Left cardiac atrium (tissue), 4 donors: ENCODE data around the gene SLC2A1. TPM values are rescaled to one million over a fixed set of nuclear protein-coding genes. Genes with fewer than 3 reads are reported as not detected.
A peak's percentile ranks its signal among the peaks of the same experiment; 100 is the strongest.

ENCODE experiments used
- ATAC-seq, 2 donors: fragments of 200-7000 bp; cut with Tn5 transposase; one replicate each; pipeline ENCODE4 v1.9.1; 2020; ENCODE audit warnings: mild to moderate bottlenecking in 2 of 2, moderate library complexity in 2 of 2
- DNase-seq: peaks from one replicate; pipeline ENCODE4 v3.0.0-alpha.2; 2020
- intact Hi-C, 2 donors: fragments of 100-400 bp; cut with DNase I; formaldehyde crosslinking; loops; one replicate each; pipeline versions ENCODE4 v1.14.1 to v1.15.1; 2022 to 2023
- total RNA-seq, 2 donors: library from RNA; stranded (reverse); fragmentation: NEBNext Ultra II Directional; extraction: Animal tissue kit (Norgen Biotek cat#: 25700); gene quantifications; one replicate each; pipeline ENCODE4 v1.2.1, GENCODE V29; 2021
- donor health status: DM: no; HTN: yes; CAD: no.
- donor health status: DM: no; HTN: yes; CAD: no; lungs with severe emphysema.
- donor health status: DM: yes; HTN: yes; CAD: no.
- donor health status: Dilated cardiomyopathy.

SLC2A1 gene
- total RNA-seq, 2 donors from 2014 or later = 10.9 to 12.9 TPM

DNA sequence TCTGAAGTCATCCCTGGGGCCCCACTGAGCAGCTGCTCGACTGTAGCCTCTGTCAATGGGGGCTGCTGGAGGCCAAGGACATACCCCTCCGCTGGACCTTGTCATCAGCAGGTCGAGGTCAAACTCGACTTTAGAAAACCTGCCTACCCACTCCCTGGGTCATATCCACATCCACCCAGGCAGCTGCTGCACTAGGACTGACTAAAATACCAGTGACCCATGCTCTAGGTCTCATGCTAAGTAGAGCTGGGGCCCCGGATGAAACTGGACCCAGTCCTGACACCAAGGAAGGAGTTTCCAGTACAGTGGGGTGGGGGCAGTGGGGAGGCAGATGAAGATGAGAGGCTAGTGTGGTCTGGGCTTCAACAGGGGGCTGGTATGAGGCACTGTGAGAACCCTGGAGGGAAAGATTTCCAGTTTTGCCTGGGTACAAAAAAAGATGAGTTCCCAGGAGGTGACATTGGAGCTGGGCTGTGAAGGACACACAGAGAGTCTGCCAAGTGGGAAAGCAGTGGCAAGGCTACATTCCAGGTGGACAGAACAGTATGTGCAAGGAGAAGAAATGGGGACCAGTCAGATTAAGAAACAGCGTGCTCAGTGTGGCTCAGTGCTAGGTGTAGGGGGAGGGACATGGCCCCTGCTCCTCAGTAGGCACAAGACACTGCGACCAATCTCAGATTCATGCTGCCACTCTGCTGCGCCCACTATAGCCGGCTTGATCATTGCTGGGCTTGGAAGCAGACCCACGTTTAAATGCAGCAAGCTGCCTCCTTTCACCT, 12.4 kb downstream of the SLC2A1 start:
- ATAC-seq (peak in 1 of 2 donors; percentile 17), DNase-seq (no peak)
- intact Hi-C loops = no loop called here

GRCh38 chr1:42945164-42945563, 13.5 kb downstream of the SLC2A1 start:
- intact Hi-C loops = no loop called here
- ATAC-seq (no peak), DNase-seq (no peak)

DNA sequence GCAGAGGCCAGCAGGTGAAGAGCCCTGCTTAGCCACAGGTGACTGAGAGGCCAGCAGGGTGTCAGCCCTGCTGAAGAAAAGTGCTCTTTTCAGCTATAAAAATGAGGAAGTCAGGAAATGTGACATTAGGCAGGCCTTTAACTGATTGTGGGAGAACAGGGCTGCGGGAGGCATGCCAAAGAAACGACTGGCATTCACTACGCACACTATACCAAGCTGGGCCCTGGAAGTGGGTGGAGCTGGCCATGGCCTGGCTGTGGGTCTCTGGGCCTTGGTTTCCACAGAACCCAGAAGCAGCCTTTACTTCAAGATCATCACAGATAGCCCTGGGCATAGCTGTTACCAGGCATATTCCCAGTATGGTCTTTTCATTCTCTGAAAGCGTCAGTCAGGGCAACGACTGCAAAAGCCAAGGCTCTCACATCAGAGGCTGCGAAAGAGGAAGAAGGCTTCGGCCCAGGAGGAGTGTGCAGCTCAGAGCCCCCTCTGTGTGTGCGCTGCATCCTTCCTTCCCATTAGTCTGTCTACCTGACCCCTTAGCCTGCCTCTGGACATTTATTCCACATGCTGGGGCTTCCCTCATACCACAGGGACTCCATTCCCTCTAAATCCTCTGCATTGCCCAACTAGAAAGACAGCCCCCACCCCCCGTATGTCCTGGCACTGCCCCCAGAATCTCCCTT, 14.3 kb downstream of the SLC2A1 start:
- intact Hi-C loops = no loop called here
- DNase-seq (peak; percentile 49), ATAC-seq (peak; percentile 20 to 41)

DNA sequence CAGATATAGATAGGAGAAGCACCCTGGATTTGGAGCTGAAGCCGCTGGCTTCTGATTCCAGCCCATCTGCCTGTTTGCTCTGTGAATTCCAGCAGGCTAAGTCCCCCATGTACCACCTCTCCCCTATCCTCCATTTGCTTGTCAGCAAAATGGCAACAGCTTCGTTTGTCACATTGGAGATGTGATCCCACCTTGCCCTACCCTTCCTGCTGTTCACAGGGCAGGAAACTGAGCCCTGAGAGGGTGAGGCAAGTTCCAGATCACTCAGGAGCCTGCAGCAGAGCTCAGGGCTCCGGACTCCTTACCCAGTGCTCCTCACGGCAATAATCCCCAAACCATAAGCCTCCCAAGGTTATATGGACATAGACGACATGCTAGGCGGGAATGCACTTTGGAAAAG, 14.9 kb downstream of the SLC2A1 start:
- ATAC-seq = no peak
- intact Hi-C loops = no loop called here

GRCh38 chr1:42943166-42943565, 15.5 kb downstream of the SLC2A1 start:
- intact Hi-C loops = no loop called here
- DNase-seq (peak; percentile 39), ATAC-seq (peak; percentile 79 to 80)

More for the DNA sequence above, 14.9 kb downstream of the SLC2A1 start:
- DNase-seq = no peak

GRCh38 chr1:42942444-42942843, 16.2 kb downstream of the SLC2A1 start:
- intact Hi-C loops = no loop called here
- DNase-seq = no peak
- ATAC-seq = no peak

- ATAC-seq = peak; percentile 74 to 77
- intact Hi-C loops = no loop called here
- peak; percentile 81 for DNase-seq
These were observed 16.9 kb downstream of the SLC2A1 start for GRCh38 chr1:42941640-42942330.

DNA sequence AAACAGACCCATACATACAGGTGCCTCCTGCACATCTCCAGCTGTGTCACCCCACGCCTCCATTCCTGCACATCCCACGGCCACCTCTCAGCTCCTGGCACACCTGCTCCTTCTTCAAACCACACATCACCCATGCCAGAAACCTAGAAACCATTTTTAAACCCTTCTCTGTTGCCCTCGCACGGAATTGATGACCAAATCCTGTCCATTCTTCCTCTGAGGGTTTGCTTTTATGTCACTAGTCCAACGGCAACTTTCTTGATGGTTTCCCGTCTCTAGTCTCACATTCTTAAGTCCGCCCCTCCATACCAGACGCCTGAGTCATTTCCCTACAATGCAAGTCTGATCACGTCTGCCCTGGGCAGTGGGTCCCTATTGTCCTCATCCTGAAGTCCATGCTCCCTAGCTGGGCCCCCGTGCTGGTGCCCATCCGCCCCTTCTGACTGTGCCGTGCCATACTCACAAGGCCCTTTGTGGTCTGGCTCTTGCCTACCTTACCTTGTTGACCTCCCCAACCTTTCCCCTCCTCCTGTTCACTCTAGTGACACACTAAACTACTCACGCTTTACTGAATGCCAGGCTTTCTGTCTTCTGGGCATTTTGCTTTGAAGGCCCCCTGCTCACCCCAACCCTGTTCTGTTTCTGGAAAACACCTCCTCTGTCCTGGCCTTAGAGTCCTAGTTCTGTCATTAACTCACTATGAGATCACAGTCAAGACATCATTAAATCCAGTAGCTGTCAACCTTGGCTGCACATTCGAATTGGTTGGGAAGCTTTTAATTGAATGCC, 17.6 kb downstream of the SLC2A1 start:
- ATAC-seq (peak in 1 of 2 donors; percentile 28), DNase-seq (peak; percentile 62)

DNA sequence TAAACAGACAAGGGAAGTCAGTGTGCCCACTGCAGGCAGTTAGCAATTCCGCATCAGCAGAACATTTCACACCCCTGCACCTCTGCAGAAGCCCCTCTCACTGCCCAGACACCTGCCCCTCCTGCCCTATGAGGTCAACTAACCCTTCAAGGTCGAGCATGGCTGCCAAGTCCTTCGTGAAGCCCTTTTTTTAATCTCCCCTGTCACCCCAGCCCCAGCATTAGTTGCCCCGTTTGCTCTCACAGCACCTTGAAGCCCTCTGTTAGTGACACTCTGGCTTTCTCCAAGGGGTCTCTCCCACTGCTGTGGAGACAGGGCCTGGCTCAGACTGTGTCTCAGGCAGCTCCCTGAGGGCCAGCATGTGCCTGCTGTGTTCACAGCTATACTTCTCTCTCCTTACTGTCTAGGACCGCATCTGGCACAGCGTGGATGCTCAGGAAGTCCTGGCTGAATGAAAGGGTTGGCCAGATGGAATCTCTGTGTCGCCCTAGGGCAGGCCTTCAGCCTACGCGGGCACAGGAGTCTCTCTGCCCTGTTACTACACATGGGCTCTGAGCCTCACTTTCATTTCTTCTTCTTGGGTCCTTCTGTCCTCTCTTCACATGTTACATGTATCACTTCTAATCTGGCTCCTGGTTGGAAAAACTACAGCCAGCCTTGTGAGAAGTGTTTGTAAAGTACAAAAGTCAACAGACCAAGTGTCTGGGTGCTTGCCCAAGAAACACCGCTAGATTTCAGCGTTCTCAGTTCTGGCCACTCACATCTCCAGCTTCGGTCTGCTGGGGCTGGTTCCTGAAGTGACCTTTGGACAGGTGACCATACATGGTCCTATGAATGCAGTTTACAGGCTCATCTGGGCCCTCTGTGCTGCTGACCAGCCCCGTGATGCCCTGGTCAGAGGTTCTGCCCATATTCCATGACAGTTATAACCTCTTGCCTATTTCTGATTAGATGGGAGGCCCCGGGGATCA, 19.7 kb downstream of the SLC2A1 start:
- ATAC-seq (no peak), DNase-seq (no peak)
- intact Hi-C loops = no loop called here

More for the DNA sequence above, 17.6 kb downstream of the SLC2A1 start:
- intact Hi-C loops = no loop called here

DNA sequence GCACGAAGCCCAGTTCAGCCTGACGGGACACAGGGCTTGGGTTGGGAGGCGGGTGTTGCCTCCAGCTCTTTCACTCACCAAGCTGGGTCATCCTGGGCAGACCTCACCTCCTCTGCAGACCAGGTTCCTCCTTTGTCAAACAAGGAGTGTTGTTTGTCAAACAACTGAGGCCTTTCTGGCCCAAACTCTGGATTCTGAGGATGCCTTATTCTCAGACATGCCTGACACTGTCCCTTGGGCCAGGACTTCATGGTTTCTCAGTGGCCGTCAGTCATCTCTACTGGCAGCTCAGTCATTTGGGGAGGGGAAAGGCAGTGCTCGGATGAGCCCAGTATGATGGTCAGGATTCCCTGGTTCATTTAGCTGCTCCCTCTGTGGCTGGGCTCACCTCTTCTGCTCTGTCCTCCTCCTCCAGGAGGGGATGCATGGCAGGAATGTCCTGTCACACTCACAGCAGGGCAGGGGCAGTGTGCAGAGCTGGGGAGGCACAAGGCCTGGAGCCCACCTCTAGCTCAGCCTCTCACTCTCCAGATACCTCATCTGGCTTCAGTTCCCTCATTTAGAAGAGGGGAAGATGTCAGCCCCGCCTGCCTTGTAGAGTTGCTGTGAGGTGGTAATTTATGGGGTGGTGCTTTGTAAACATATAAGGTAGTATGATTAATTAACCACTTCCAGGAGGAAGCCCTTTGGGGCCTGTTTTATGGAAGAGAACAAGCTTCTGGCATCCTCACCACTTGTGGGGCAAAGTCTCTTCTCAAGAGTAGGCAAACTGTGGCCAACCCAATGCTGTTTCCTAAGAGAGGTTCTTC, 20.6 kb downstream of the SLC2A1 start:
- intact Hi-C loops = no loop called here
- ATAC-seq (no peak), DNase-seq (no peak)

- intact Hi-C loops = no loop called here
These were observed 21.4 kb downstream of the SLC2A1 start for GRCh38 chr1:42937141-42937696.

GRCh38 chr1:42936309-42937078, 22.2 kb downstream of the SLC2A1 start:
- DNase-seq = no peak
- intact Hi-C loops = no loop called here
- ATAC-seq = peak in 1 of 2 donors; percentile 53

More at GRCh38 chr1:42937141-42937696, 21.4 kb downstream of the SLC2A1 start:
- DNase-seq (no peak), ATAC-seq (no peak)

DNA sequence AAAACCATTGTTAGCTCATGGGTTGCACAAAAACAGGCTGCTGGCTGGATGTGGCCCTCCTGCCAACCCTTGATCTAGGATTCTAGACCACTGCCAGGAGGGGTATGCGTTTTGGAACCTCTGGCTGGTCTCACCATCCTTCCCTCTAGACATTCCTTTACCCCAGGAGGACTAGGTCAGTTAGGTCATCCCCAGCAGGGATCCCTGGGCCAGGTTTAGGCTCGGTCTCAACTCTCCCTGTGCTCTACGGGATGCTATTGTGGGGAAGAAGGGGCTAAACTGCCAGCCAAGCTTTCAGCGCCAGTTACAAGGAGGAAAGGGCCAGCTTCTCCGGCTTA, 22.7 kb downstream of the SLC2A1 start:
- intact Hi-C loops = no loop called here
- DNase-seq (no peak), ATAC-seq (no peak)

DNA sequence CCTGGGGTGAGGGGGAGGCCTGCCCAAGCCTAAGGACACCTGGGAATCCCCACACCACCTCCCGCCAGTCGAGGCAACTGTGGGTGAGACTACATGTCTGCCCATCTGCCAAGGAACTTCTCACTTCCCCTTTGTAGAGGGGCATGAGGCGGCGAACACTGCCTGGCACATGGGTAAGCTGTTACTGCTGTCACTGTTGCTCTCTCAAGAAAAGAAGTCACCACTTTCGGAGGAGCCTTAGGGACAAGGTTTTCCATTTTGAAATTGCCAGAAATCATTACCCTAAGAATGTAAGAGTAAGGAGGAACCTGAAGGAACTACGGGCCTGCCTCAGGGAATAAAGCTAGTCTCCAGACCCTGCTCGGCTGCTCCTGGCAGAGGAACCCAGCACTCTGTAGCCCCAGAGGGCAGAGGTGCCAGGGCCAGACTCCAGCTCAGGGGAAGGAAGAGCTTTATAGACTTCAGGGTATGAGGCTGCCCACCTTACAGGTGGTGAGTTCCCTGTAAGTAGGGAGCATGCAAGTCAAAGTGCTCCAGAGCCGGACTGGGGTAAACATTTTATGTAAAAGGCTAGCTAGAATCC, 23.3 kb downstream of the SLC2A1 start:
- ATAC-seq = no peak
- intact Hi-C loops = no loop called here
- DNase-seq = no peak

- intact Hi-C loops = no loop called here
- DNase-seq (no peak), ATAC-seq (no peak)
These were observed 23.9 kb downstream of the SLC2A1 start for GRCh38 chr1:42934541-42935312.
